Measurements from ENCODE around the gene RNASEH2A. TPM values are rescaled to one million over a fixed set of nuclear protein-coding genes. Genes with fewer than 3 reads are reported as not detected.
A peak's percentile ranks its signal among the peaks of the same experiment; 100 is the strongest.

The RNASEH2A gene
- total RNA-seq, 2 experiments from 2014 or later = 54.8 to 55.6 TPM

DNA sequence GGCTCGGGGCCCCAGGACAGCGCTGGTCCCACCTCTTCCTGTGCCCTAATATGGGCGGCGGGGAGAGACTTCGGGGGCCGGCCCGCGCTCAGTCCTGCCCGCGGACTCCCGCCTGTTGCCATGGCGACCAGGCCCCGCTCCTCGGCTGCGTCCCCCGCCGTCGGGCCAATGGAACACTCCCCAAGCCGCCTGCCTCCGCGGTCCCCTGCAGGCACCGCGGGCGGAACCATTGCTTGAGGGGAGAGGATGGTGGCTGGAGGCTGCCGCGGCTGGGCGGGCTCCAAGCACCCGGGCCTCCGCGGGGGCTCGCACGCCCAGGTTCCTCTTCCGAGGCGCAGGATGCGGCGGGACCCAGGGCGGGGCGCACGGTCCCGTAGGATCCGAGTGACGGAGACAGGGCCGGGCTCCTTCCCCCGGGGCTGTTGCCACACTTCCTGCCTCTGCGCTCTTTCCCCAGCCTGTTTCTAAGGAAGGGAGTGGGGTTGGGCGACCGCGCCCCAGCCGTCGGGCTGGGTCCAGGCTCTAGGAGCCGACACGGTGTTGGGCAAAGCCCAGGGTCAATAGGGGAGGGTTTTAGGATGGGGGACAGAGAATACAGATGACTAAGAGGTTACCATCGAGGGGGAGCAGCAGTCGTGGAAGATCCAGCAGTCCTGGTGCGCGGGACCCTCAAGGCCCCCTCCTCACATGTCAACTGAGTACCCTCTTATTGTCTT is 16.3 kb upstream of the RNASEH2A start:
- Mint-ChIP-seq H3K4me1 (ENCODE audit: low read depth) (peaks cover 25% of the 10 kb centered on the region), H3K27ac (peak overlapping the region; percentile 96), H3K4me3 (peak overlapping the region; percentile 97), H3K36me3 (ENCODE audit: low read depth) (peaks cover 14% of the 10 kb centered on the region), H3K9me3 (no peaks in the 10 kb centered on the region), H3K27me3 (ENCODE audit: low read depth) (no peaks in the 10 kb centered on the region)
- DNase-seq = peak; percentile 97
- intact Hi-C loops (cut with micrococcal nuclease) = loop anchor here (2.0 to 10.0 kb wide), 4 partner anchors 149 to 1055 kb away; partner anchors contain the start of genes CALR and ZNF563
- CTCF ChIA-PET = interaction anchor here (0.9 to 13.8 kb wide), 3 partner anchors 12 to 25 kb away, joined by 4 to 303 read pairs (median 36); partner anchors contain the start of gene HOOK2

DNA sequence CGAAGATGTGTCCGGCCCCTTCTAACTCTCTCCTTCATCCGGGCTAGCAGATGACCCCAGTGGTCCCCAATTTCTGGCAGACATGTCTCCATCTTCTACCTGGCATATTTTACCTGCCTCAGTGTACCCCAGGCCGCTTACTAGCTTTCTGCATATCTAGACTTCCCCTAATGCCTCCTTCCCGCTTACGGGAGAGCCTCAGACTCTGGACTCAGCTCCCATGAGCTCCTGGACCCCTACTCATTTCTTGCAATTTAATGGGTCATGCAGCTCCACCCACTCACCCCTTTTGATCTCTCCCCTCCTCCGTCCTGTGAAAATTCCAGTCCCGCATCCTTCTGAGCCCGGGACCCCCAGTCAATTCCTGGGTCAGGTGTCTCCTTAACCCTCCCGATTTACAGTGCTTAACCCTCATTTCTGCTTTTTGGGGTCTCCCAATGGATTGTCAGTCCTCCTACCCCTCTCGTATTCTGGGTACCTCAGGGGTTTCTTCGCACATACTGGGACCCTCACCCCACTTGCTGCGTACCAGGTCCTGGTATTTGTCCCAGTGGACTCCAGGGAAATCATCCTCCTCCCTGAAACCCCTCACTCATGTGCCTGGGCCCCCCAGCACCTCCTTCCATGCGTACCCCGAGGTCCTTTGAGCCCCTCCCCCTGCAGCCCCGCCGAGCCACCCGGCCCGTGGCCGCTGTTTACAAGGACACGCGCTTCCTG is 15.6 kb upstream of the RNASEH2A start:
- Mint-ChIP-seq H3K27me3 (ENCODE audit: low read depth) (no peaks in the 10 kb centered on the region), H3K4me3 (peak overlapping the region; percentile 97), H3K36me3 (ENCODE audit: low read depth) (peaks cover 14% of the 10 kb centered on the region), H3K27ac (peak overlapping the region; percentile 96), H3K4me1 (ENCODE audit: low read depth) (peaks cover 29% of the 10 kb centered on the region), H3K9me3 (no peaks in the 10 kb centered on the region)
- intact Hi-C loops (cut with micrococcal nuclease) = loop anchor here (1.0 to 2.0 kb wide), 4 partner anchors 8 to 366 kb away; partner anchors contain the start of genes CALR and PRDX2
- DNase-seq = no peak
- CTCF ChIA-PET = interaction anchor here (0.9 to 13.8 kb wide), 3 partner anchors 8 to 26 kb away, joined by 4 to 303 read pairs (median 40); partner anchors contain the start of gene HOOK2

DNA sequence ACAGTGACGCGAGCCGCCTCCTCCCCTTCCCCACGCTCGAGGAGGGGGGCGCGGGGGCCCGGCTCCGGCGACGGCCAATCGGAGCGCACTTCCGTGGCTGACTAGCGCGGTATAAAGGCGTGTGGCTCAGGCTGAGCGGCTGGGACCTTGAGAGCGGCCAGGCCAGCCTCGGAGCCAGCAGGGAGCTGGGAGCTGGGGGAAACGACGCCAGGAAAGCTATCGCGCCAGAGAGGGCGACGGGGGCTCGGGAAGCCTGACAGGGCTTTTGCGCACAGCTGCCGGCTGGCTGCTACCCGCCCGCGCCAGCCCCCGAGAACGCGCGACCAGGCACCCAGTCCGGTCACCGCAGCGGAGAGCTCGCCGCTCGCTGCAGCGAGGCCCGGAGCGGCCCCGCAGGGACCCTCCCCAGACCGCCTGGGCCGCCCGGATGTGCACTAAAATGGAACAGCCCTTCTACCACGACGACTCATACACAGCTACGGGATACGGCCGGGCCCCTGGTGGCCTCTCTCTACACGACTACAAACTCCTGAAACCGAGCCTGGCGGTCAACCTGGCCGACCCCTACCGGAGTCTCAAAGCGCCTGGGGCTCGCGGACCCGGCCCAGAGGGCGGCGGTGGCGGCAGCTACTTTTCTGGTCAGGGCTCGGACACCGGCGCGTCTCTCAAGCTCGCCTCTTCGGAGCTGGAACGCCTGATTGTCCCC is 14.9 kb upstream of the RNASEH2A start, which contains the start of gene JUNB:
JUNB (plus strand) TSS at position 142 of the 706 bp plus-strand sequence; CDS start at position 428, 286 bp downstream.
- CTCF ChIA-PET = interaction anchor here (1.0 to 13.8 kb wide), 5 partner anchors 9 to 120 kb away, joined by 3 to 303 read pairs (median 13); partner anchors contain the start of gene HOOK2
- H3K27ac Mint-ChIP-seq = peak within 1 kb of the TSS; percentile 96
- H3K36me3 Mint-ChIP-seq (ENCODE audit: low read depth) = peaks cover 14% of the 10 kb centered on the region
- H3K27me3 Mint-ChIP-seq (ENCODE audit: low read depth) = no peaks in the 10 kb centered on the region
- peak; percentile 96 for DNase-seq
- intact Hi-C loops (cut with micrococcal nuclease) = loop anchor here (1.0 to 2.0 kb wide), 4 partner anchors 9 to 365 kb away; partner anchors contain the start of genes CALR and PRDX2
- peaks cover 34% of the 10 kb centered on the region for H3K4me1 Mint-ChIP-seq (ENCODE audit: low read depth)
- peak within 1 kb of the TSS; percentile 97 for H3K4me3 Mint-ChIP-seq
- H3K9me3 Mint-ChIP-seq = no peaks in the 10 kb centered on the region

DNA sequence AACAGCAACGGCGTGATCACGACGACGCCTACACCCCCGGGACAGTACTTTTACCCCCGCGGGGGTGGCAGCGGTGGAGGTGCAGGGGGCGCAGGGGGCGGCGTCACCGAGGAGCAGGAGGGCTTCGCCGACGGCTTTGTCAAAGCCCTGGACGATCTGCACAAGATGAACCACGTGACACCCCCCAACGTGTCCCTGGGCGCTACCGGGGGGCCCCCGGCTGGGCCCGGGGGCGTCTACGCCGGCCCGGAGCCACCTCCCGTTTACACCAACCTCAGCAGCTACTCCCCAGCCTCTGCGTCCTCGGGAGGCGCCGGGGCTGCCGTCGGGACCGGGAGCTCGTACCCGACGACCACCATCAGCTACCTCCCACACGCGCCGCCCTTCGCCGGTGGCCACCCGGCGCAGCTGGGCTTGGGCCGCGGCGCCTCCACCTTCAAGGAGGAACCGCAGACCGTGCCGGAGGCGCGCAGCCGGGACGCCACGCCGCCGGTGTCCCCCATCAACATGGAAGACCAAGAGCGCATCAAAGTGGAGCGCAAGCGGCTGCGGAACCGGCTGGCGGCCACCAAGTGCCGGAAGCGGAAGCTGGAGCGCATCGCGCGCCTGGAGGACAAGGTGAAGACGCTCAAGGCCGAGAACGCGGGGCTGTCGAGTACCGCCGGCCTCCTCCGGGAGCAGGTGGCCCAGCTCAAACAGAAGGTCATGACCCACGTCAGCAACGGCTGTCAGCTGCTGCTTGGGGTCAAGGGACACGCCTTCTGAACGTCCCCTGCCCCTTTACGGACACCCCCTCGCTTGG is 14.1 kb upstream of the RNASEH2A start:
- peaks cover 16% of the 10 kb centered on the region for H3K36me3 Mint-ChIP-seq (ENCODE audit: low read depth)
- CTCF ChIA-PET = interaction anchor here (1.0 to 13.8 kb wide), 5 partner anchors 10 to 121 kb away, joined by 3 to 303 read pairs (median 13); partner anchors contain the start of gene HOOK2
- H3K4me3 Mint-ChIP-seq = peak overlapping the region; percentile 97
- intact Hi-C loops (cut with micrococcal nuclease) = no loop called here
- H3K27me3 Mint-ChIP-seq (ENCODE audit: low read depth) = no peaks in the 10 kb centered on the region
- peaks cover 35% of the 10 kb centered on the region for H3K4me1 Mint-ChIP-seq (ENCODE audit: low read depth)
- no peaks in the 10 kb centered on the region for H3K9me3 Mint-ChIP-seq
- peak overlapping the region; percentile 96 for H3K27ac Mint-ChIP-seq
- peak; percentile 80 for DNase-seq

DNA sequence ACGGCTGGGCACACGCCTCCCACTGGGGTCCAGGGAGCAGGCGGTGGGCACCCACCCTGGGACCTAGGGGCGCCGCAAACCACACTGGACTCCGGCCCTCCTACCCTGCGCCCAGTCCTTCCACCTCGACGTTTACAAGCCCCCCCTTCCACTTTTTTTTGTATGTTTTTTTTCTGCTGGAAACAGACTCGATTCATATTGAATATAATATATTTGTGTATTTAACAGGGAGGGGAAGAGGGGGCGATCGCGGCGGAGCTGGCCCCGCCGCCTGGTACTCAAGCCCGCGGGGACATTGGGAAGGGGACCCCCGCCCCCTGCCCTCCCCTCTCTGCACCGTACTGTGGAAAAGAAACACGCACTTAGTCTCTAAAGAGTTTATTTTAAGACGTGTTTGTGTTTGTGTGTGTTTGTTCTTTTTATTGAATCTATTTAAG is 13.5 kb upstream of the RNASEH2A start:
- no peak for DNase-seq
- Mint-ChIP-seq H3K27me3 (ENCODE audit: low read depth) (no peaks in the 10 kb centered on the region), H3K27ac (peak overlapping the region; percentile 96), H3K36me3 (ENCODE audit: low read depth) (peaks cover 16% of the 10 kb centered on the region), H3K4me3 (peak overlapping the region; percentile 97), H3K9me3 (no peaks in the 10 kb centered on the region), H3K4me1 (ENCODE audit: low read depth) (peaks cover 35% of the 10 kb centered on the region)
- CTCF ChIA-PET = interaction anchor here (1.3 to 13.8 kb wide), 4 partner anchors 10 to 55 kb away, joined by 3 to 303 read pairs (median 26); partner anchors contain the start of gene HOOK2
- intact Hi-C loops (cut with micrococcal nuclease) = loop anchor here (1.0 kb wide), 2 partner anchors 59 to 112 kb away; partner anchors contain the start of genes DHPS and TRIR

DNA sequence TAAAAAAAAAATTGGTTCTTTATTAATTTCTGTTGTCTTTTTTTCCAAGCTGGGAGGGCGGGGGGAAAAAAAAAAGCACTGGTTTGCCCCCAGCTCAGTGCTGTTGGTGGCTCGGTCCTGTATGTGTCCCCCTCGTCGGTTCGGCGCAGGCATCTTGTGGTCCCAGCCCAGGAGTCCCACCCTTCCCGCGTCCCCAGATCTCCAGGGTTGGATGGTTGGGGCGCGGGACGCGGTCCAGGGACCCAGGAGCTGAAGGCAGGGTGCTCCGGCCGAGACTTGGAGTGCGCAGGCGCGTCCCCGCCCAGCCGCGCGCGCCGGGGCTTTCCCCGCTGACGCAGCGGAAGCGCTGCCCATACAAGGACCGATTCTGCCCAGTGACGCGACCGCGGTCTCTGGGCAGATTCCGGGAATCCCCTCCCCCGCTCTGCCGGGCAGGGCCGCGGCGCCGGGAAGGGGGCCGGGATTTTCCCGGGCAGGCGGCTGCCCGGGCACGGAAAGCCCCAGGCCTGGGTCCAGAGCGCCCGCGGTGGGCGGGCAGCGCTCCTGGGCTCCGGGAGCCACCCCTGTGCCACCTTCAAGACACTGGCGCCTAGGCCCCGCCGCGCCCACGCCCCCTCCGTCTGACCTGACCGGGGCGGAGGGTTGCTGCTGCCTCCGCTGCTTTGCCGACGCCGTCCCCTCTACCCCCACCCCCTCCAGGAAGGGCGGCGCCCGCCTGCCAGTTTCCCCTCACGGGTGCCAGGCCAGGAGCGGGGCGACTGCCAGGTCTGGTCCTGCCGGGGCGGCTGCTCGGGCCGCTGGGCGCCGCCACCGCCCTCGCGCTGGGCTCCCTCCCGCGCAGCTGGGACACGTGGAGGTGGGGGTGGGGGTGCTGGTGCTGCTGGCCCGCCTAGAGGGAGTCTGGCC is 12.8 kb upstream of the RNASEH2A start:
- intact Hi-C loops (cut with micrococcal nuclease) = loop anchor here (1.0 kb wide), 2 partner anchors 59 to 112 kb away; partner anchors contain the start of genes DHPS and TRIR
- Mint-ChIP-seq H3K36me3 (ENCODE audit: low read depth) (peaks cover 16% of the 10 kb centered on the region), H3K4me3 (peak overlapping the region; percentile 97), H3K27ac (peak overlapping the region; percentile 96), H3K9me3 (no peaks in the 10 kb centered on the region), H3K4me1 (ENCODE audit: low read depth) (peaks cover 31% of the 10 kb centered on the region), H3K27me3 (ENCODE audit: low read depth) (no peaks in the 10 kb centered on the region)
- peak; percentile 93 for DNase-seq
- CTCF ChIA-PET = interaction anchor here (1.3 to 13.8 kb wide), 5 partner anchors 11 to 54 kb away, joined by 3 to 341 read pairs (median 40); partner anchors contain the start of gene HOOK2

DNA sequence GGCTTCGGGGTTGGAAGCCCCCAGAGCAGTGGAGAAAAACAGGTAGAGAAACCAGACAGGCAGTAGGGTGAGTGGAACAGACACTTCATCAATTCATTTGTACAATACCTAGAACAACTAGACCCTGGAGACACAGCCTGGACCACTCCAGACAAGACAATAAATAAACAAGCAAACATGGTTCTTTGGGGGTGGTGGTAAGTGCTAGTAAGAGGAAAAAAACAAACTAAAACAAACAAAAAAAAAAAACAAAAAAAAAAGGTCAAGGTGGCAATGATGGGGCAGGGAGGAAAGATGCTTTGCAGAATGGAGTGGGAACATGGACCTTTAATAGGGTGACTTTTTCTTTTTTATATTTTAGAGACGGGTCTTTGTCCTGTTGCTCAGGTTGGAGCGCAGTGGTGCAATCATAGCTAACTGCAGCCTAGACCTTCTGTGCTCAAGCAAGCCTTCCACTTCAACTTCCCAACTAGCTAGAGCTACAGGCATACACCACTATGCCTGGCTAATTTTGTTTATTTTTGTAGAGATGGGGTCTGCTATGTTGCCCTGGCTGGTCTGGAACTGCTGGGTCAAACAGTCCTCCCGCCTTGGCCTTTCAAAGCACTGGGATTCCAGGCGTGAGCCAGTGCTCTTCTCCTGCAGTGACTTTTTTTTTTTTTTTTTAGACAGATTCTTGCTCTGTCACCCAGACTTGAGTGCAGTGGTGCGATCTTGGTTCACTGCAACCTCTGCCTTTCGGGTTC is 12.0 kb upstream of the RNASEH2A start:
- Mint-ChIP-seq H3K27me3 (ENCODE audit: low read depth) (no peaks in the 10 kb centered on the region), H3K4me3 (peak overlapping the region; percentile 81), H3K4me1 (ENCODE audit: low read depth) (peaks cover 24% of the 10 kb centered on the region), H3K9me3 (no peaks in the 10 kb centered on the region), H3K27ac (peak overlapping the region; percentile 95), H3K36me3 (ENCODE audit: low read depth) (peaks cover 18% of the 10 kb centered on the region)
- DNase-seq = no peak
- CTCF ChIA-PET = interaction anchor here (0.6 to 13.8 kb wide), 7 partner anchors 12 to 300 kb away, joined by 3 to 341 read pairs (median 17); partner anchors contain the start of genes HOOK2 and TRIR
- intact Hi-C loops (cut with micrococcal nuclease) = no loop called here

GRCh38 chr19:12794971-12795381 is 11.4 kb upstream of the RNASEH2A start:
- peak overlapping the region; percentile 81 for H3K4me3 Mint-ChIP-seq
- H3K36me3 Mint-ChIP-seq (ENCODE audit: low read depth) = peaks cover 22% of the 10 kb centered on the region
- CTCF ChIA-PET = interaction anchor here (0.6 to 13.8 kb wide), 9 partner anchors 8 to 299 kb away, joined by 3 to 341 read pairs (median 10); partner anchors contain the start of genes HOOK2 and TRIR
- peaks cover 28% of the 10 kb centered on the region for H3K4me1 Mint-ChIP-seq (ENCODE audit: low read depth)
- no peak for DNase-seq
- no peaks in the 10 kb centered on the region for H3K9me3 Mint-ChIP-seq
- H3K27ac Mint-ChIP-seq = peak overlapping the region; percentile 95
- intact Hi-C loops (cut with micrococcal nuclease) = loop anchor here (5.0 kb wide), 1 partner anchor 33 kb away; no protein-coding TSS in a partner anchor
- H3K27me3 Mint-ChIP-seq (ENCODE audit: low read depth) = no peaks in the 10 kb centered on the region

DNA sequence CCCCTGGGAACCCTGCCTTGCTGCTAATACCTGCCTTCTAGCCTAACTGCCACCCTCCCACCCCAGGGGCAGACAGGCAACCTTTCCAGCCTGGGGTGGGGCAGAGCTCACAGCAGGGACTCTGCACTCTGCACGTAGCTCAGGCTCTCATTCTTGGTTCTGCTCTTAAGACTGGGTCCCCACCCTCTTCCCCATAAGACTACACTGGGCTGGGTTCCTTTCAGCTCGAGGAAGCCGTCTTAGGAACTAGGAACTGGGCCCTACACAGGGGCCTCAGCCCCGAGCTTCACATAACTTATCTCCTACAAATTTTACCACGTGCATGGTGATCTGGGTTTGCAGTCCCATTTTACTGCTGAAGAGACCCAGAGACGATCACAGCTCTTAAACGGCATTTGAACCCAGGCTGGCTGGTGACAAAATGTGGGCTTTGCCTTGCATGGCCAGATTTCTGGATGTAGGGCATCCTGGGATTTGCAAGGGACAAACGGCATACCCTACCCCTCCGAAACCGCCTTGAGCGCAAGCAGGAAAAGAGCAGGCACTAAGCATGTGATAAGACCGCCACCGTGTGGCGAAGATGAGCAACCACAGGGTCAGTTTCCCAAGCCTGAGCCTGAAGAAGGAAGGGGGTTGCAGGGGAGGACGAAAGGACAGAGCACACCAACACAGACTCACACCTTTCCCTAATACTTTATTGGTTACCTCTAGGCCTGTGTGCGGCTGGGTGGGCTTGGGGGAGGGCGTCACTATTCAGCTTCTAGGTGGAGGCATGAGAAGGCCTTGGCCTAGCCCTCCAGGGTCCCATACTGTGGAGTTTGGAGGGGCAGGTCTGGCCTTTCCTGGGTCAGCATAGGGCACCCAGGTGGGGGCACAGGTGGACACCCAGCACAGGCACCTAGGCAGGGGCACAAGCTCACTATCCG is 10.0 kb upstream of the RNASEH2A start:
- H3K4me3 Mint-ChIP-seq = peak overlapping the region; percentile 67
- intact Hi-C loops (cut with micrococcal nuclease) = loop anchor here (1.0 to 5.0 kb wide), 4 partner anchors 19 to 79 kb away; no protein-coding TSS in a partner anchor
- CTCF ChIA-PET = interaction anchor here (0.8 to 13.8 kb wide), 24 partner anchors 9 to 183 kb away, joined by 3 to 341 read pairs (median 4); partner anchors contain the start of genes GET3, HOOK2, RNASEH2A and RTBDN
- H3K27ac Mint-ChIP-seq = peak overlapping the region; percentile 74
- H3K27me3 Mint-ChIP-seq (ENCODE audit: low read depth) = no peaks in the 10 kb centered on the region
- peaks cover 40% of the 10 kb centered on the region for H3K4me1 Mint-ChIP-seq (ENCODE audit: low read depth)
- peak; percentile 84 for DNase-seq
- H3K9me3 Mint-ChIP-seq = no peaks in the 10 kb centered on the region
- H3K36me3 Mint-ChIP-seq (ENCODE audit: low read depth) = peaks cover 23% of the 10 kb centered on the region

Data from activated naive CD4-positive, alpha-beta T cell treated with anti-CD3 and anti-CD28 coated beads for 36 hours (primary cell).